Parathyroid adenoma (tissue), 2 donors: Measurements from ENCODE around the gene PLCG1.

ENCODE experiments used
- H2AFZ ChIP-seq: fragments of 300-600 bp; sonication (generic); one replicate; pipeline ENCODE4 v1.7.0; 2017; ENCODE audit warnings: antibody characterized with exemption, mild to moderate bottlenecking
- H3K27ac ChIP-seq: fragments of 300-600 bp; sonication (generic); one replicate; pipeline ENCODE4 v1.7.0; 2017
- H3K27me3 ChIP-seq: fragments of 300-600 bp; sonication (generic); one replicate; pipeline ENCODE4 v1.7.0; 2017; ENCODE audit warnings: low read length; ENCODE audit not compliant: control insufficient read depth, insufficient read depth
- H3K36me3 ChIP-seq: fragments of 300-600 bp; sonication (generic); one replicate; pipeline ENCODE4 v1.7.0; 2017; ENCODE audit warnings: low read length; ENCODE audit not compliant: control insufficient read depth, insufficient read depth
- H3K4me1 ChIP-seq: fragments of 300-600 bp; sonication (generic); one replicate; pipeline ENCODE4 v1.7.0; 2017; ENCODE audit warnings: control low read depth
- H3K4me2 ChIP-seq: fragments of 300-600 bp; sonication (generic); one replicate; pipeline ENCODE4 v1.7.0; 2017; ENCODE audit warnings: low read length
- H3K4me3 ChIP-seq: fragments of 300-600 bp; sonication (generic); one replicate; pipeline ENCODE4 v1.7.0; 2017; ENCODE audit warnings: low read depth, low read length
- H3K79me2 ChIP-seq: fragments of 300-600 bp; sonication (generic); one replicate; pipeline ENCODE4 v1.7.0; 2017; ENCODE audit warnings: control low read depth
- H3K9ac ChIP-seq: fragments of 300-600 bp; sonication (generic); one replicate; pipeline ENCODE4 v1.7.0; 2017; ENCODE audit warnings: mild to moderate bottlenecking
- H3K9me3 ChIP-seq: fragments of 300-600 bp; sonication (generic); one replicate; pipeline ENCODE4 v1.7.0; 2017; ENCODE audit warnings: low read length; ENCODE audit not compliant: control insufficient read depth
- CTCF ChIP-seq: fragments of 300-600 bp; sonication (generic); IDR thresholded peaks from one replicate; pipeline ENCODE4 v1.7.0; 2017; ENCODE audit warnings: antibody characterized with exemption, mild to moderate bottlenecking
- donor health status: primary hyperparathyroidism.

The PLCG1 gene

GRCh38 chr20:41214202-41214601 lies 76.9 kb downstream of the PLCG1 start:
- no peak for TF ChIP-seq CTCF
- Histone ChIP-seq H3K4me1 (peaks cover 7% of the 10 kb centered on the region), H3K27ac (no peak overlapping the region), H3K27me3 (no peaks in the 10 kb centered on the region), H2AFZ (no peak overlapping the region), H3K36me3 (no peaks in the 10 kb centered on the region), H3K4me2 (no peak overlapping the region), H3K9me3 (no peaks in the 10 kb centered on the region), H3K9ac (no peak overlapping the region), H3K79me2 (peaks cover 6% of the 10 kb centered on the region), H3K4me3 (no peak overlapping the region)

DNA sequence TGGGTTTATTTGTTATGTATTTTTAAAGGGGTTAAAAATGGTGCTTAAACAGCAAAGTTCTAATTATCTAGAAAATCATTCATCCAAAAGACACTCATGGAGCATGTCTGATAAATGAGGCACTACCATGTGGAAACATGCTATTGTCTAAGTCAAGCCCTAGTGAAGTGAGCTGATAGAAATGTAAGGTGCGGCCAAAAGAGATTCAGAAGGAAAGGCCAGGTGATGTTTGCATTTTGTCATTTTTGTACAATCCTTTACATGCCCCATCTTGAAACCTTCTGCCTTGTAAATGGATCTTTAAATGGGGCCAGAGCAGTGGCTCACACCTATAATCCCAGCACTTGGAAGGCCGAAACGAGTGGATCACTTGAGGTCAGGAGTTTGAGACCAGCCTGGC lies 77.3 kb downstream of the PLCG1 start:
- no peak overlapping the region for H3K27ac ChIP-seq

GRCh38 chr20:41217422-41217821 lies 80.1 kb downstream of the PLCG1 start:
- Histone ChIP-seq H3K4me2 (no peak overlapping the region), H3K9me3 (no peaks in the 10 kb centered on the region), H3K4me3 (no peak overlapping the region), H3K4me1 (peaks cover 7% of the 10 kb centered on the region), H3K27me3 (no peaks in the 10 kb centered on the region), H3K9ac (no peak overlapping the region), H2AFZ (no peak overlapping the region), H3K79me2 (peaks cover 17% of the 10 kb centered on the region), H3K27ac (no peak overlapping the region), H3K36me3 (no peaks in the 10 kb centered on the region)
- no peak for TF ChIP-seq CTCF

More for the DNA sequence above, 77.3 kb downstream of the PLCG1 start:
- no peak overlapping the region for H3K9ac ChIP-seq
- H2AFZ ChIP-seq: no peak overlapping the region
- TF ChIP-seq CTCF: no peak
- peaks cover 10% of the 10 kb centered on the region for H3K79me2 ChIP-seq
- no peak overlapping the region for H3K4me2 ChIP-seq
- H3K4me1 ChIP-seq: peaks cover 7% of the 10 kb centered on the region
- H3K4me3 ChIP-seq: no peak overlapping the region
- H3K9me3 ChIP-seq: no peaks in the 10 kb centered on the region
- no peaks in the 10 kb centered on the region for H3K36me3 ChIP-seq
- no peaks in the 10 kb centered on the region for H3K27me3 ChIP-seq

GRCh38 chr20:41218466-41218865 lies 81.1 kb downstream of the PLCG1 start:
- TF ChIP-seq CTCF: no peak
- peaks cover 1% of the 10 kb centered on the region for H3K4me1 ChIP-seq
- H3K4me3 ChIP-seq: no peak overlapping the region
- no peaks in the 10 kb centered on the region for H3K9me3 ChIP-seq
- no peak overlapping the region for H3K27ac ChIP-seq
- no peaks in the 10 kb centered on the region for H3K36me3 ChIP-seq
- H3K9ac ChIP-seq: no peak overlapping the region
- H3K4me2 ChIP-seq: no peak overlapping the region
- no peaks in the 10 kb centered on the region for H3K27me3 ChIP-seq
- H3K79me2 ChIP-seq: peaks cover 15% of the 10 kb centered on the region
- no peak overlapping the region for H2AFZ ChIP-seq

DNA sequence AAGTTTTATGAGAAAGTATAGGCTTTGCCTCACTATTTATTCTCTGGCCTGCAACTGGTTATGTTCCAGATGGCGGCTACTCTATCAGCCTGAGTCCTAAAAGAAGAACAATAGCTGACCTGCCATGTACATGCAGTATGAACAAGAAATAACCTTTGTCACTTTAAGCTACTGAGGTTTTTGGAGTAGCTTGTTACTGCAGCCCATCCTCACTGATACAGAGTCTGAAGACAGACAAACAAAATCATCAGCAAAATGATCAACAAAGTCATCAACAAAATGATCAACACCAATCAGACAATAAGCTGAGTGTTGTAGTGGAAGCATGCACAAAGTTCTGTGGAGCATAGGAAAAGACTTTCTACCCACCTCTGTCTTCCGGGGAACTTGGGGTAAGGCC lies 82.5 kb downstream of the PLCG1 start:
- Histone ChIP-seq H3K36me3 (no peaks in the 10 kb centered on the region), H3K79me2 (peaks cover 15% of the 10 kb centered on the region), H3K9me3 (no peaks in the 10 kb centered on the region), H2AFZ (no peak overlapping the region), H3K27me3 (no peaks in the 10 kb centered on the region), H3K4me2 (no peak overlapping the region), H3K27ac (no peak overlapping the region), H3K9ac (no peak overlapping the region), H3K4me1 (no peaks in the 10 kb centered on the region), H3K4me3 (no peak overlapping the region)
- no peak for TF ChIP-seq CTCF
